OCI-LY3 (cell line): ENCODE measurements around the gene USF3.

Experiments
- EZH2phosphoT487 ChIP-seq: fragments of 200-600 bp; shearing (Covaris generic); IDR thresholded peaks from 2 replicates; pipeline ENCODE4 v1.6.1; 2018; ENCODE audit warnings: antibody characterized with exemption, mixed run types, low read depth
- TF ChIP-seq, protein P1 (sequence below): fragments of 200-600, 300-600 bp; sonication (generic); IDR thresholded peaks from 2 replicates; pipeline ENCODE4 v1.5.1; 2014; ENCODE audit warnings: antibody characterized with exemption, low read length, low read depth

DNA sequence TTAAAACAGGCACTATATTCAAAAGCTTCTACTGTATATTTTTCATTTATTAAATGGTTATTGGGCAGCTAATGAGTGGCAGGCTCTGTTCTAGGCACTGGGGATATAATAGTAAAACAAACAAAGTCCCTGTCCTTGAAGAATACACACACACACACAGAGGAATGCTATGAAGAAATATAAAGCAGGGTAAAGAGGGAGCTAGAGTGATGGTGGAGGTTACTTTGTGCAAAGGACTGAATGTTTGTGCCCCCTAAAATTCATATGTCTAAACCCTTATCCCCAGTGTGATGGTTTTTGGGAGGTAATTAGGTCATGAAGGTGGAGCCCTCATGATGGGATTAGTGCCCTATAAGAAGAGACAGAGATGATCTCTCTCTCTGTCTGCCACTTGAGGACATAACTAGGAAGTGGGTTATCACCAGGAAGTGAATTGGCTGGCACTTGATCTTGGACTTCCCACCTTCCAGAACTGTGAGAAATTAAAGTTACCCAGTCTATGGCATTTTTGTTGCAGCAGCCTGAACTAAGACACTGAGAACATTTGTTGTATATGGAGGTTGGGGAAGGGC is 31.8 kb downstream of the USF3 start:
- TF ChIP-seq, protein P1, sequence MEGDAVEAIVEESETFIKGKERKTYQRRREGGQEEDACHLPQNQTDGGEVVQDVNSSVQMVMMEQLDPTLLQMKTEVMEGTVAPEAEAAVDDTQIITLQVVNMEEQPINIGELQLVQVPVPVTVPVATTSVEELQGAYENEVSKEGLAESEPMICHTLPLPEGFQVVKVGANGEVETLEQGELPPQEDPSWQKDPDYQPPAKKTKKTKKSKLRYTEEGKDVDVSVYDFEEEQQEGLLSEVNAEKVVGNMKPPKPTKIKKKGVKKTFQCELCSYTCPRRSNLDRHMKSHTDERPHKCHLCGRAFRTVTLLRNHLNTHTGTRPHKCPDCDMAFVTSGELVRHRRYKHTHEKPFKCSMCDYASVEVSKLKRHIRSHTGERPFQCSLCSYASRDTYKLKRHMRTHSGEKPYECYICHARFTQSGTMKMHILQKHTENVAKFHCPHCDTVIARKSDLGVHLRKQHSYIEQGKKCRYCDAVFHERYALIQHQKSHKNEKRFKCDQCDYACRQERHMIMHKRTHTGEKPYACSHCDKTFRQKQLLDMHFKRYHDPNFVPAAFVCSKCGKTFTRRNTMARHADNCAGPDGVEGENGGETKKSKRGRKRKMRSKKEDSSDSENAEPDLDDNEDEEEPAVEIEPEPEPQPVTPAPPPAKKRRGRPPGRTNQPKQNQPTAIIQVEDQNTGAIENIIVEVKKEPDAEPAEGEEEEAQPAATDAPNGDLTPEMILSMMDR: no peak
- no peak for TF ChIP-seq EZH2phosphoT487
